DOHH2 (cell line): ENCODE results near the gene ATP5F1B.

ENCODE experiments used
- EZH2phosphoT487 ChIP-seq: fragments of 200-600 bp; sonication (generic); IDR thresholded peaks from 2 replicates; pipeline ENCODE4 v1.6.1; 2017; ENCODE audit warnings: borderline replicate concordance, mild to moderate bottlenecking, antibody characterized with exemption, low read length, moderate library complexity, mixed read lengths
- TF ChIP-seq, protein P1 (sequence below): fragments of 200-600 bp; sonication (generic); IDR thresholded peaks from one replicate; pipeline ENCODE4 v1.5.1; 2014; ENCODE audit warnings: antibody characterized with exemption, mild to moderate bottlenecking, low read depth, low read length; ENCODE audit not compliant: poor library complexity, severe bottlenecking

DNA sequence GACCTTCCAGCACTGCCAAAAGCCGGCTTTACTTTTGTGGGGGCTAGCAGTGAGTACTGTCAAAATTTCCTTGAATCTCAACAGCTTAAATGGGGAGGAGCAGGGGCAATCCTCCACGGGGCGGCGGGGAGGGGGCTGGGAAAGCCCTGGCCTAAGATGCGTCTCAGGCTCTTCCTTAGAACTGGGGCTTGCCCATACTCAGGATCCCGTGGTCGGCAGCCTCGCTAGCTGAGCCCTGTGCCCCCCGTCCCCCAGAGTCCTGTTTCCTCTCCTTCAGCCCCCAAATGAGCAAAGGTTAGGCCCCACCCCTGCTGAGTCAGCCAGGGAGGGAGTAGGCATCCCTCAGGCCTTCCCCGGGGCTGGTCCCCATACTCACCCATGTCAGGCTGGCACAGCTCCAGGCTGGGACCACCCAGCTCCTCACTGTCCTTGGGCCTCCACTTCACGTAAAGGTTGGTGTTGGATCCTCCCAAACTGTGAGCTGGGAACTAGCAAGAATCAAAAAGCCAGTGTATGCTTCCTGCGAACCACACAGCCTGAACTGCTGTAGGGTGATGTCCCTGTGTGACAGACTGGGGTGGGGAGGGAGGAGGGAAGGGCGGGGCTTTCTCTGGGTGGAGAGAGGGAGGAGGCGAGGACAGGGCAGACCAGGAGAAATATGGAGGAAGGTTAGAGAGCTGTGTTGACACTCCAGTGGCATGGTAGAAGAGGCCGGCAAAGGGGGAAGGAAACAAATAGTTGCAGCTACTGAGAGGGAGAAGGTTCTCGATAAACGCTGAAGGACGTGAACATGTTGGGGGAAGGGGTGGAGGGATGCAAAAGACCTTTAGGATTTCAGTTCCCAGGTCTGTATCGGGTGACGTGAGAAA is 9.7 kb downstream of the ATP5F1B start:
- TF ChIP-seq, protein P1, sequence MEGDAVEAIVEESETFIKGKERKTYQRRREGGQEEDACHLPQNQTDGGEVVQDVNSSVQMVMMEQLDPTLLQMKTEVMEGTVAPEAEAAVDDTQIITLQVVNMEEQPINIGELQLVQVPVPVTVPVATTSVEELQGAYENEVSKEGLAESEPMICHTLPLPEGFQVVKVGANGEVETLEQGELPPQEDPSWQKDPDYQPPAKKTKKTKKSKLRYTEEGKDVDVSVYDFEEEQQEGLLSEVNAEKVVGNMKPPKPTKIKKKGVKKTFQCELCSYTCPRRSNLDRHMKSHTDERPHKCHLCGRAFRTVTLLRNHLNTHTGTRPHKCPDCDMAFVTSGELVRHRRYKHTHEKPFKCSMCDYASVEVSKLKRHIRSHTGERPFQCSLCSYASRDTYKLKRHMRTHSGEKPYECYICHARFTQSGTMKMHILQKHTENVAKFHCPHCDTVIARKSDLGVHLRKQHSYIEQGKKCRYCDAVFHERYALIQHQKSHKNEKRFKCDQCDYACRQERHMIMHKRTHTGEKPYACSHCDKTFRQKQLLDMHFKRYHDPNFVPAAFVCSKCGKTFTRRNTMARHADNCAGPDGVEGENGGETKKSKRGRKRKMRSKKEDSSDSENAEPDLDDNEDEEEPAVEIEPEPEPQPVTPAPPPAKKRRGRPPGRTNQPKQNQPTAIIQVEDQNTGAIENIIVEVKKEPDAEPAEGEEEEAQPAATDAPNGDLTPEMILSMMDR = no peak
- TF ChIP-seq EZH2phosphoT487 = no peak
